Activated CD8-positive, alpha-beta memory T cell treated with anti-CD3 and anti-CD28 coated beads, Interleukin-2, amount 50 U/mL, for 48 hours (primary cell): ENCODE results near the gene DPEP2.
"Not testable (repeated sequence)": the region's sequence is repeated elsewhere in the genome, so short reads cannot be mapped to it uniquely, and the experiment has no call there.

ENCODE experiments used
- DNase-seq: peaks from one replicate; pipeline ENCODE4 v3.0.0-alpha.2; 2020

The DPEP2 gene

DNA sequence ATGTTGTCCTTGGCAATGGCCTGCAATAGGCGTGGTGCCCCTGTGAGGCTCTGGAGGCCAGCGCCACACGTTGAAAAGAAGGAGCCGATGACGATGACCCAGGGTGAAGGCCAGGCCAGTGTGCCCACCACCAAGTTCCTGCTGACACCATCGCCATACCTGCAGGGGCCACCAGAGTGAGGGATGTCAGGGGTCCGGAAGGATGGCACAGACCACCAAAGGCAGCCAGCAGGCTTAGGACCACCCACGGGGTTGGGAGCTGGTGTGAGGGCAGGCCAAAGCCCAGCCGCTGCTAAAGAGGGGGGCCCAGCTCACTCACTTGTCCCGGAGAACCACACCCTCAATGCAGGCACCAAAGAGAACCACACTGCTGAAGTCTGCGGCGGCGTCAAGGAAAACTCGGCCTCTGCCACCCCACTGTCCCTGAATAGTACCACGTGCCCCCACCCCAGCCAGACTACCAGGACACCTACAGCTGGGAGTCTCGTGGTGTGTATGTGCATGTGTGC lies 48.9 kb downstream of the DPEP2 start:
- DNase-seq: no peak

DNA sequence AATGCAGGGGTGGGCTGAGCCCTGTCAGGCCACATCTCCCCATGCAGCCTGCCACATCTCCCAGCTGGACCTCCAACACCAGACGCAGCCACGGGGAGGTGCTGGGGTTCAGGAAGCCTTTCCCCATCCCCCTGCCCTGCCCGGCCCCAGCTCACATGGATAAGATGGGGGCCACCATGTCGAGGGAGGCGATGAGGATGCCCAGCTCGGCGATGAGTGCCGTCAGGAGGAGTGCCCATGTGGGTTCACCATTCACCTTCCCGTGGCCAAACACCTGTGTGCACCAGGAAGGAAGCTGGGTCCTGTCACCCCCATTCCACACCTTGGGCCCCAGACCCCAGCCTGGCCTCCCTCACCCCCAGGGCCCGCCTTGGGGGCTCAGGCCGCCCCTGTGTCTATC lies 49.6 kb downstream of the DPEP2 start:
- DNase-seq: no peak

DNA sequence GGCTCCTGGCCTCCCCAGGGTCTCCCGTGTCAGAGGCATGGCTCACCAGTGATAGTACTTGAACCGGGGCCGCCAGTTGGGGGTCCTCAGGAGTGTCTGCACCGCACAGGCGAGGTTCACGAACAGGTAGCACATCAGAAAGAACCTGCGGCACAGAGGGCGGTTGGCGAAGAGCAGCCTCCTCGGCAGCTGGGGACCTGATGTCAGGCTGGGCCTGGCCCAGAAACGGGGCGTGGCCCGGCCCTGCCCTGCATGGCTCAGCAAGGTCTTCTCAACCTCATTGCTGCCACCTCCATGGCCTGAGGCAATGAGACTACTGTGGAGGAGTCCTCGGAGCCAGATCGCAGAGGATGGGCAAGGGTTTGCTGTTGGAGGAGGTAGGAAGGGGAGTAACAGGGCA lies 51.3 kb downstream of the DPEP2 start:
- no peak for DNase-seq

DNA sequence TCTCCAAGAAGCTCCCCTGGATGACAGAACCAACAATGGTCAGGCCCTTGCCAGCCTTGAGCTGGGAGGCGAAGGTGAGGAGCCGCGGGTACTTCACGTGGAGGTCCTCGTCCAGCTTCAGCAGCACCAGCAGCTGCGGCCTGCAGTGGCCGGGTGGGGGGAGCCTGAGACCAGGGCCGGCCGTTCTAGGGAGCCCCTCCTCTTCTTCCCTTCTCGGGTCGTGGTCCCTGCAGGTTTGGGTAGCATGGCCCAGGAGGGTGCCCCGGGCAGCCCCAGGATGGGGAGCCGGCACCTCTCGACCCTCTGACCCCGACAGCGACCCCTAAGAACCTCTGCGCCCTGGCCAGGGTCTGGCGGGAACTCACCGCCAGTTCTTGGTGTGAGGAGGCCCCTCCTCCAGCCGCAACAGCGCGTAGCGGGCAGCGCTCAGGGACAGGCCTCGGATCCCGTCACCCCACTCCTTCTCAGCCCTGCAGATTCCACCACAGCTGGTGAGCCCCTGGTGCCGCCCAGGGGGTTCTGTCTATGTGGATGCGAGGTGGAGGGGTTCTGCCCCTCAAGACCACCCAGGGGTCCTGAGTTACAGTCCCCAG lies 52.2 kb downstream of the DPEP2 start:
- no peak for DNase-seq

DNA sequence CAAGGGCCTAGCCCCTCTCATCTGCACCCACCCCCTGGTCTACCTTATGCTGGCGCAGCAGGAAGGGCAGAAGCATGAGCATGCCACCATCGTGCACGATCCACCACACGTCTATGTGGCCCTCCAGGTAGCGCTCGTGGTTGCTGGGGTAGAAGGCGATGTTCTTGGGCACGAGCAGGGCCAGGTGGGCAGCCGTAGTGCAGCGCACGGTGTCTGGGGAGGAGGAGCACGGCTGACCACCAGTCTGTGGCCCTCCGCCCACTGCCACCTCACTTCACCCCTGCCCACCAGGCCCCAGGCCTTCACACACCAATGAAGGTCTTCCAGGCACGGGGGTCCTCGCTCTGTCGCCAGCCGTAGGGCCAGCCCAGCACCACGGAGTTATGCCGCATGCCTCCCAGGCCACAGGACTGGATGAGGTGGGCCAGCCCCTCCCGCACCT lies 53.1 kb downstream of the DPEP2 start:
- DNase-seq: no peak

DNA sequence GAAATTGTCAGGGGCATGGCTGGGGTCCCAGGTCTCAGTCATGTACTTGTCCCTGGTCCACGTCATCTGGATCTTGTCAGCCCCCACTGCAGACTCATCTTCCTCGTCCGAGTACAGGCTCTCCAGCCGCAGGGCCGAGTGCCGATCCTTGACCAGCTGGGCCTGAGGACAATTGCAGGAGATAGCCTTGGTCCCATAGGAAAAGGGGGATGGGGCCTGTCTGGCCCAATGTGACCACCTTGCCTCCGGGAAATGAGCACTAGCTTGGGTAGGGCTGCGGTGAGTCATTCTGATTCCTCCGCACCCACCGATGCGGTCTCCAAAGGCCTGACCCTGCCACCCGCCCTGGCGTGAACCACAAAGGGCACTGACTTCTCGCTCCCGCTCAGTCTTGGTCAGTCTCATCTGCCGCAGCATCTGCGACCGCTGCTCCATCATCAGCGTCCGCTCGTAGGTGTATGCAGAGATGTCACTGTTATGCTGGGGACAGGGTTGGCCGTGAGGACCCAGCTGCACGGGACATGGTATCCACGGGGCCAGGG lies 53.8 kb downstream of the DPEP2 start:
- no peak for DNase-seq

DNA sequence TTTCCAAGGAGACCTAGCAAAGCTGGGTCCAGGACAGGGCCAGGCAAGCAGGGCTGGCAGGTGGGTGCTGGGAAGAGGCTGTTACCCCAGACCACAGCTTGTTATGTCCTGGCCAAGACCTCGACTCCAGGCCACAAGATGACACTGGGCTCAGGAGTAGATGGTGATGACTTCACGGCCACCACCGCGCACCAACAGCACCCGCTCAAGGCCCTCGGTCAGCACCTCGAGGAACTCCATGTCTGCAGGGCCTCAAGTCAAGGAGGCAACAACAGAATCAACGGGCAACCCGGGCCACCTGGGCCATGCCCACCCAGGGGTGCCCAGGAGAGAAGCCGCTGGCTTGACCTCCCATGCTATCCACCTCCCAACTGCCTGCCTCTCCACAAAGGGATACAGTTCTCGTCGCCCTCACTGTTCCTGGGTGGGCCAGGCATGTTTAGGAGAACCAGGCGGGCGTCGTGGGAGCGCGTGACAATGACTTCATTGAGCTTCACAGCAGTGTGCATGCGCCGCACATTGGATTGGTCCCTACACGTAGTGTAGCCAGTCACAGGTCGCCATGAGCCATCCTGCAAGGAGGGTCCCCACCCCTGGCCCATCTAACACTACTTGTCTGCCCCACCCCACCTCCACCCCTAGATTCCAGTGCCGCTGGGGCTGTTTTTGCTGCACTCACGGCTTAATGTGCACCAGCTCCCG lies 54.4 kb downstream of the DPEP2 start:
- no peak for DNase-seq

DNA sequence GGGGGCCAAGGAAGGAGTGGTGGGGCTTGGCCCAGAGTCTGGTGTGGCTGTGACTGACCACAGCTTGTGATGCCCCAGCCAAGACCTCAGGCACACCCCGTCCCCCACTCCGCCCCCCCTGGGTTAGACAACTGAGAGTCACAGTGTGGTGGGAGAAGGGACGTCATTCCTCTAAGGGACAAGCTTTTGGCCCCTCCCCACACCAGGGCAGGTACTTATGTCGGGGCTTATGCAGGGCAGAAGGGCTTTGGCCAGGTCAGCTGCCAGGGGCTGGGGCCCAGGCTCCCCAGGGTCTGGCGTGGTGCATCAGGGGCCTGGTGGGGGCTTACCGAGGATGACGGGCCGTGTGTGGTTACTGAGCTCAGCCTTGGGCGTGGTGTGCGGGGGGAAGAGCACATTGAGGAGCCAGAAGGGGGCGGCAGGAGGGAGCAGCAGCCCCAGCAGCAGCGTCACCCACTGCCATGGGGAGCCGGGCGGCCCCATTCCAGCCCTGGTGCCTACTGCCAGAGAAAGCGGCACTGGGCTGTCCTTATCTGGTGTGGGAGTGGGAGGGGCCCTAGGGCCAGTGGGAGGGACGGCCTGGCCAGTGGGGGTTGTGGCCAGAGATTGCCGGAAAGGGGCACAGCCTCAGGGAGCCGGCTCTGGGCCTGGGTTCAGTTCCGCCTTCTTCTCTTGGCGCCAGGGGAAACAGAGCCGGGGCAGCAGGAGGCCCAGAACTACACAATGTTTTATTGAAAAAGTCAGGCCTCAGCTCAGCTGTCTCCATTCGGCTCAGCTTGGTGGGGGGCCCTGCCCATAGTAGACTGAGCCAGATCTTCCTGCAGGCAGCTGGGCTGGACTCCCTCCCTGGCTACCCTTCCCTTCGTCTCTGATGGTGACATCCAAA lies 55.4 kb downstream of the DPEP2 start, which contains the start of gene LCAT:
LCAT (minus strand) TSS at position 502 of the 886 bp plus-strand sequence; CDS start at position 483, 19 bp downstream.
- DNase-seq: no peak

DNA sequence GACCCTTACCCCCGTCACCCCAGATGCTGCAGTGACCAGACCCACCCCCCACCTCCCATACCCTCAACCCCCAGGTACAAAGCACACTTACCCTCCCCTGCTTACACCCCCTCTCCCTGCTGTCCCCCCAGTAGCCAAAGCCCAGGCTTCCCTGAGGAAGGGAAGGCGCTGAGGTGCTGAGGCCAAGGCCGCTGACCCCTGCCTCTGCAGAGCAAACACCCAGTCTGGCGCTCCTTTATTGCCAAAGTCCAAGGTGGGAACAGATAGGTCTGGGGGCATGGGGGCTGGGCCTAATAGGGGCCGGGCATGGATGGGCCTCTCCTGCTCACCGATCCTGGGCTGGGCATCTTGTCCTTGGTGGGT lies 56.0 kb downstream of the DPEP2 start:
- DNase-seq: no peak

DNA sequence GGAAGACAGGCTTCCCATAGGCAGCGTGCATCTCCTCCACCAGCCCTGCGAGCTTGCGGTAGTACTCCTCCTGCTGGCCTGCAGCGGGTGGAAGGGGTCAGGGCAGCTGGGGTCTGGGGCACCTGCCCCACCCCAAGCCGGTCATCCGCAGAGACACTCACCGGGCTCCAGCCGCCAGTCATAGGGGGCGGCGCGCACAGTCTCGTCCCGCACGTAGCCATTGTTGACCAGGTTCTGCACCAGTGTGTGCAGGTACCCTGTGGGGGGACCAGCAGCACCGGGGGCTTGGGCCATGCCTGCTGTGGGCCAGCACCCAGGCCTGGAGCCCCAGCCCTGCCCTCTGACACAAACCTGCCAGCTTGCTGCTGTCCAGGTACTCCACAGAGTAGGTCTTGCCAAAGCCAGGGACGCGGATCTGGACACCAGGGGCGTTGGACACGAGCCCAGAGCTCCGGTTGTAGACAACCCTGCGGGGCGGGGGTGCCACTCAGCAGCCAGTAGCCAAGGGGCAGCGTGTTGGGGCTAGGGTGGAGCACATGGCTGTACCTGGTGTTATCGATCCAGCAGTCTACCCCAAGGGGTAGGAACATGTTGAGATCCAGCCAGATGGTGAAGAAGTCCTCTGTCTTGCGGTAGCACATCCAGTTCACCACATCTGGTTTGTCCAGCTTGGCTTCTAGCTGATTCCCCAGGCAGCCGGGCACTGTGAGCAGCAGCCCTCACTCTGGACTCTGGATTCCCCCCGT lies 56.6 kb downstream of the DPEP2 start:
- no peak for DNase-seq

DNA sequence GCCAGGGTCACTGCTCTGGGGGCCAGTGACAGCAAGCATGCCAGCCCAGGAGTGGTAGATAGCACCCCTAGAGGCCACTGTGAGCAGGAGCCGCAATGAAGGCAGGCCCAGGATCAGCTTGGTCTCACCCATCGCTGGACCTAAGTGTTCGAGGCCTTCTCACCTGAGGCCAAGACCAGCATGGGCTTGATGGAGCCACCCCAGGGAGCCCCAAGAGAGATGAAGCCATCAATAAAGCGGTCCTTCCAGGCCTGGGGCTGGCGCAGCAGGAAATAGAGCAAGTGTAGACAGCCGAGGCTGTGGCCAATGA lies 57.1 kb downstream of the DPEP2 start:
- DNase-seq: no peak

DNA sequence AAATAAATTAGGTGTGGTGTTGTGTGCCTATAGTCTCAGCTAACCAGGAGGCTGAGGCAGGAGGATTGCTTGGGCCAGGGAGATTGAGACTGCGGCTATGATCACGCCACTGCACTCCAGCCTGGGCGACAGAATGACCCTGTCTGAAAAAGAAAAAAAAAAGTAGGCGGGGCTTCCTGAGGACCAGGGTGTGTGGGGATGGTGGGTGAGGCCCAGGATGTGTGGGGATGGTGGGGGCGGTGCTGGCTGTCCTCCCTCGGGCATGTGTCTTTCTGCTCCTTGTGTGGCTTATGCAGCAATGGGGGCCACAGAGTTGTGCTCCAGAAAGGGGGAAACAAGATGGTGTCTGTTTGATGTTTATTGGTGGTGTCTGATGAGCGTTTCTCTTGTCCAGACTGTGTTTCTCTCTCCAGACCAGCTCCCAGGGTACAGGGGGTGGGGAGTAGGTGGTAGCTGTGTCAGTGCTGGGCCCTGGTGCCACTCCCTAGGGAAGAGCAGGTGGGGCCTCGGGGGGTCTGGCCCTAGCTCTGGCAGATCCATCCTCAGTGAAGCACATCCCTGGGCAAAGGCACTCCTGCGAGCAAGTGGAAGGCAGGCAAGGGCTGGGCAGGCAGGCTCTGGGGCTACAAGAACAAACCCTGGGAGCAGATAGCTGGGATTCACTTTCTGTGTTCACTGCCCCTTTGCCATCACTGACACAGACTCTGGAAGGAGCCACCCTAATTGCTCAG lies 57.6 kb downstream of the DPEP2 start:
- DNase-seq: no peak

DNA sequence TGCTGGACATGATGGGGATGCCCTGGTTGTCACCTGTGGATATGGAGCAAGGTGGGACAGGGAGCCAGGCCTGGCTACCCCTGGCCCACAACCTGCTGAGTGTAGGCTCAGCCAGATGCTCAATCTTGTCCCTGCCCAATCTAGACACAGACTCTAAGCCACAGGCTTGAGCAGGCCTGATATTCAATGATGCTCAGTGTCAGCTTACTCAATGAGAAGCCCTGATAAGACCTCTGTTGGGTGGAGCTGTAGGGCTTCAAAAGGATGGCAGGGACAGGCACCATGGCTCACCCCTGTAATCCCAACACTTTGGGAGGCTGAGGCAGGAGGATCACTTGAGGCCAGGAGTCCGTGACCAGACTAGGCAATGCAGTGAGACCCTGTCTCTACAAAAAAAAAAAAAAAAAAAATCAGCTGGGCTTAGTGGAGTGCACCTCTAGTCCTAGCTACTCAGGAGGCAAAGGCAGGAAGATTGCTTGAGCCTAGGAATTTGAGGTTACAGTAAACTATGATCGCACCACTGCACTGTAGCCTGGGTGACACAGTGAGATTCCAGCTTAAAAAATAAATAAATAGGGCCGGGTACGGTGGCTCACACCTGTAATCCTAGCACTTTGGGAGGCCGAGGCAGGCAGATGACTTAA lies 58.7 kb downstream of the DPEP2 start:
- DNase-seq: no peak

DNA sequence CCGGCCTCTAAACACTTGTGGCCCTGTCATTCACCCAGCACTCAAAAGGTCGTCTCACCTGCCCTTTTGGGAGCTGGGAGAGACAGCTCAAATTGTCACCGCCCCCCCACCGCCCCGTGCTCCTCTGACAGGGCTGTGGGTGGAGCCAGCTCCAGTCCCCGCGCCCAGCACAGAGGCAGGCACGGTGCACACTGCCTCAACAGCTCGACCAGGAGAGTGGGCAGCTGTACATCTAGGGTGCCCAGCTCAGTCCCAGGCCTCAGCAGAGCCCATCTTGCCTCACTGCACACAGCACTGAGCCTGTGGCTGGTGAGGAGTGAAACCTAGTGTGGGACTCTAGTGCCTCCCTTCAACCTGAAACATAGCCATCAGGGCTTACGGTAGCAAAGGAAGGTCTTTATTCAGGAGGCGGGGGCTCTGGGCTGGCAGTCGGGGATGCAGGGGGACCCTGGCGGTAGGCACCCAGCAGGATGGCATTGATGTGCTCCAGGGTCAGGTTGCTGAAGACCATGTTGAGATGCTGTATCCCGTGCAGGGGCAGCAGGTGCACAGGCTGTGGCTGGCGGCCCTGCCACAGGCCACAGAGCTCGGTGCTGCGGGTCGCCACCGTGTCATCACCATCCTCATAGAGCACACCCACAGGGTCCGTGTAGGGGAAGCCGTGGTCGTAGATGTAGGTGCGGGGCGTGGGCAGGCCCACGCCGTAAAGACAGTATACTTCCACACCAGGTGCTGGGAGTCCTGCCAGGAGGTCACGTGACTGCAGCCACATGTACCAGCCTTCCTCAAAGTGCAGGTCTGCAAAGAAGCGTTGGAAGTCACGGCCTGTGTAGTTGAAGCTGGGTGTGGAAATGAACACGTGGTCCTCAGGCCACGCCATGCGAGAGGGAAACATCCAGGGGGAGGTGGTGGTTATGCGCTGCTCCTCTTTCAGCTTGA lies 59.5 kb downstream of the DPEP2 start:
- peak; percentile 80 for DNase-seq

DNA sequence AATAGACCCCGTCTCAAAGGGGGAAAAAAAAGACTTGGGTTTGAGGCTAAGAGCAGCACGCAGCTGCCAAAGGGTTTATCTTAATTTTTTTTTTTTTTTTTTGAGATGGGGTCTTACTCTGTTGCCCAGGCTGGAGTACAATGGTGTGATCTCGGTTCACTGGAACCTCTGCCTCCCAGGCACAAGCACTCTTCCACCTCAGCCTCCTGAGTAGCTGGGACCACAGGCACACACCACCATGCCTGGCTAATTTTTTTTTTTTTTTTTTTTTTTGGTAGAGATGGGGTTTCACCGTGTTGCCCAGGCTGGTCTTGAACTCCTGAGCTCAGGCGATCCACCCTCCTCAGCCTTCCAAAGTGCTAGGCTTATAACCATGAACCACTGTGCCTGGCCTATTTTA lies 61.6 kb downstream of the DPEP2 start:
- DNase-seq: not testable (repeated sequence)
